ENCODE results near the gene IFT52. TPM values are rescaled to one million over a fixed set of nuclear protein-coding genes. Genes with fewer than 3 reads are reported as not detected.

IFT52 gene
- total and polyA plus RNA-seq, 2 of the 8 experiments (the other 6 are each of a cell fraction or from before 2014, with no cell fraction given): 35.6 to 40.4 TPM

DNA sequence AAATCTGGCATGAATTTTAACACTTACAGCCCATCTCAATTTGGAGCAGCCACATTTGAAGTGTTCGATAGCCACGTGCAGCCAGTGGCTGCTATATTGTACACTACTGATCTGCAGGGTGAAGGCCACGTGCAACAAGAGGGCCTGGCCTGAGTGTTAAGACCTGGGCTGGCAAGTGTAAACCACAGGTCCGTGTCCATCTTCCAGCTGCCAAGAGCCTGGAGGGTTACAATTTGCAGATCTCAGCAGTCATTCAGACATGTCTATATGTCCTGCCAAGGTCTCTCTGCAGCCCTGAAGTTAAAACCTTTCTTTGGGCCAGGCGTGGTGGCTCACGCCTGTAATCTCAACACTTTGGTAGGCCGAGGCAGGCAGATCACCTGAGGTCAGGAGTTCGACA, 17.8 kb upstream of the IFT52 start:
- no peak overlapping the region for H3K23ac ChIP-seq (ENCODE audit: insufficient read length)
- no peak overlapping the region for H2BK15ac ChIP-seq (ENCODE audit: low read length)
- no peak overlapping the region for H4K91ac ChIP-seq (replicated peaks; ENCODE audit: insufficient read length, low read length)
- FAIRE-seq (no peak), DNase-seq (ENCODE audit: low read depth in 1 of 2, low spot score in 2 of 2) (no peak)
- H4K8ac ChIP-seq (ENCODE audit: extremely low read depth, insufficient read depth, low read length): no peak overlapping the region
- H3K36me3 ChIP-seq (ENCODE audit: control insufficient read depth in 2 of 4, insufficient read depth in 4 of 4, low read length in 3 of 4): no peaks in the 10 kb centered on the region
- H3K4ac ChIP-seq (replicated peaks; ENCODE audit: insufficient read length, low read depth, low read length): no peak overlapping the region
- no peaks in the 10 kb centered on the region for H3K4me1 ChIP-seq (replicated peaks in 1 of 4; ENCODE audit: control insufficient read depth in 3 of 4, insufficient read depth in 4 of 4, low read length in 3 of 4)
- H3K9ac ChIP-seq (replicated peaks in 1 of 4; ENCODE audit: extremely low read depth in 1 of 4, low read depth in 3 of 4, low read length in 3 of 4): no peak overlapping the region
- no peaks in the 10 kb centered on the region for H3K9me3 ChIP-seq (ENCODE audit: insufficient read depth in 2 of 2, low read depth in 1 of 2, low read length in 1 of 2)
- H4K20me1 ChIP-seq (replicated peaks in 1 of 2; ENCODE audit: control insufficient read depth in 1 of 2, insufficient read depth in 2 of 2, low read length in 2 of 2): no peaks in the 10 kb centered on the region
- 91% methylated on average over 8 of the region's 8 CpGs; no CpG with 5 or more reads in 1 of the 2 experiments for WGBS, 2 experiments (ENCODE audit: extremely low coverage in 1 of 2, insufficient coverage in 1 of 2, insufficient read length in 1 of 2, insufficient replicate concordance in 2 of 2, low coverage in 1 of 2, low lambda C conversion rate in 2 of 2, missing lambda C conversion rate in 1 of 2)
- no peaks in the 10 kb centered on the region for H3K79me2 ChIP-seq (ENCODE audit: control insufficient read depth in 1 of 2, insufficient read depth in 2 of 2, low read length in 2 of 2)
- H2BK120ac ChIP-seq (replicated peaks; ENCODE audit: low read depth, low read length): no peak overlapping the region
- H2AFZ ChIP-seq (ENCODE audit: low read length): no peak overlapping the region
- H3K18ac ChIP-seq (ENCODE audit: extremely low read depth, low read length): no peak overlapping the region
- H3K4me2 ChIP-seq (ENCODE audit: insufficient read depth in 1 of 2, low read depth in 2 of 2, low read length in 2 of 2): no peak overlapping the region
- no peak overlapping the region for H3K14ac ChIP-seq (ENCODE audit: insufficient read length)
- ChIA-PET POLR2A (ENCODE audit: partially characterized antibody) (interaction anchor here (1.4 kb wide), 2 partner anchors 14 to 115 kb away, joined by 3 to 4 read pairs; partner anchors contain the start of gene SGK2), CTCF (ENCODE audit: partially characterized antibody) (interaction anchor here (1.1 to 7.7 kb wide), 4 partner anchors 10 to 35 kb away, joined by 3 to 43 read pairs (median 6); no protein-coding TSS in a partner anchor)
- H3K27ac ChIP-seq (ENCODE audit: low read depth, low read length): no peak overlapping the region
- H3K79me1 ChIP-seq (ENCODE audit: low read depth, low read length): no peaks in the 10 kb centered on the region
- no peak overlapping the region for H2BK20ac ChIP-seq (ENCODE audit: low read length)
- no peak overlapping the region for H2AK5ac ChIP-seq (ENCODE audit: low read depth, low read length)
- no peak overlapping the region for H3K56ac ChIP-seq (replicated peaks; ENCODE audit: insufficient read length, low read depth, low read length)
- H2BK12ac ChIP-seq (ENCODE audit: low read depth, low read length): no peak overlapping the region
- H4K5ac ChIP-seq (ENCODE audit: insufficient read length, low read depth, low read length): no peak overlapping the region
- H3K23me2 ChIP-seq (ENCODE audit: low read depth, low read length): no peaks in the 10 kb centered on the region
- H3K4me3 ChIP-seq (ENCODE audit: extremely low read depth in 1 of 4, insufficient read depth in 2 of 4, low read depth in 3 of 4, low read length in 4 of 4): no peak overlapping the region
- no peak overlapping the region for H2BK5ac ChIP-seq (ENCODE audit: low read depth, low read length)
- H3K27me3 ChIP-seq (replicated peaks in 1 of 4; ENCODE audit: control insufficient read depth in 3 of 4, extremely low read depth in 1 of 4, insufficient read depth in 3 of 4, low read length in 3 of 4): no peaks in the 10 kb centered on the region
- no peak for TF ChIP-seq EP300 (IDR thresholded peaks at IDR 0.05; ENCODE audit: borderline replicate concordance in 1 of 2, low read depth in 2 of 2, low read length in 2 of 2)
- no peak for TF ChIP-seq SIX5 (IDR thresholded peaks at IDR 0.05; ENCODE audit: low read depth, low read length)
- TF ChIP-seq TCF12 (IDR thresholded peaks at IDR 0.05; ENCODE audit: low read depth, low read length): no peak
- TF ChIP-seq CTBP2 (IDR thresholded peaks at IDR 0.05; ENCODE audit: borderline replicate concordance, insufficient read depth, insufficient read length, low read length): no peak
- no peak for TF ChIP-seq SUZ12 (IDR thresholded peaks at IDR 0.05; ENCODE audit: low read length)
- TF ChIP-seq CEBPB (IDR thresholded peaks at IDR 0.05; ENCODE audit: low read depth, low read length): no peak
- TF ChIP-seq SP1 (IDR thresholded peaks at IDR 0.05; ENCODE audit: low read depth, low read length): no peak
- no peak for TF ChIP-seq POLR2A (IDR thresholded peaks at IDR 0.05; ENCODE audit: control extremely low read depth in 1 of 2, low read depth in 2 of 2, low read length in 2 of 2)
- TF ChIP-seq TBP (IDR thresholded peaks at IDR 0.05; ENCODE audit: low read depth, low read length): no peak
- TF ChIP-seq CREB1 (IDR thresholded peaks at IDR 0.05): no peak

All from H1 (cell line).